HL-60 (cell line): Measurements from ENCODE around the gene MLLT3.

Source experiments
- DNase-seq, 2 experiments: peaks; one replicate each; pipeline ENCODE4 v3.0.0-alpha.2; 2010 to 2020; ENCODE audit warnings: low read depth in 1 of 2, low spot score in 1 of 2
- H3K27ac ChIP-seq: fragments of 250-450 bp; sonication (Bioruptor Pico); replicated peaks from 2 replicates; pipeline ENCODE4 v1.5.1; 2020; ENCODE audit warnings: mild to moderate bottlenecking, moderate library complexity
- H3K27me3 ChIP-seq: fragments of 250-450 bp; sonication (Bioruptor Pico); 2 replicates; pipeline ENCODE4 v1.5.1; 2021; ENCODE audit warnings: mild to moderate bottlenecking, moderate library complexity; ENCODE audit not compliant: insufficient read depth, poor library complexity, severe bottlenecking
- H3K4me3 ChIP-seq: replicated peaks from 2 replicates; pipeline ENCODE4 v1.5.1; 2011; ENCODE audit warnings: mild to moderate bottlenecking, control low read depth, low read length; ENCODE audit not compliant: insufficient read depth
- GABPA ChIP-seq: IDR thresholded peaks from 2 replicates; pipeline ENCODE4 v1.6.1; 2012; ENCODE audit warnings: low read depth
- POLR2AphosphoS5 ChIP-seq: IDR thresholded peaks from 2 replicates; pipeline ENCODE4 v1.6.1; 2012; ENCODE audit warnings: low read depth
- REST ChIP-seq: IDR thresholded peaks from 2 replicates; pipeline ENCODE4 v1.6.1; 2012; ENCODE audit warnings: low read depth; ENCODE audit not compliant: insufficient replicate concordance
- SPI1 ChIP-seq: IDR thresholded peaks from 2 replicates; pipeline ENCODE4 v1.6.1; 2012; ENCODE audit warnings: low read depth, mild to moderate bottlenecking, borderline replicate concordance
- TF ChIP-seq, protein P1 (sequence below): IDR thresholded peaks from one replicate; pipeline ENCODE4 v1.5.1; 2011; ENCODE audit warnings: low read length, control low read depth, inconsistent platforms; ENCODE audit not compliant: insufficient read depth

MLLT3 gene

GRCh38 chr9:20367855-20368254 is 254.4 kb downstream of the MLLT3 start:
- DNase-seq = no peak

GRCh38 chr9:20364959-20365358 is 257.3 kb downstream of the MLLT3 start:
- H3K27me3 ChIP-seq = no peaks in the 10 kb centered on the region
- H3K27ac ChIP-seq = no peak overlapping the region
- H3K4me3 ChIP-seq = no peak overlapping the region
- TF ChIP-seq, protein P1, sequence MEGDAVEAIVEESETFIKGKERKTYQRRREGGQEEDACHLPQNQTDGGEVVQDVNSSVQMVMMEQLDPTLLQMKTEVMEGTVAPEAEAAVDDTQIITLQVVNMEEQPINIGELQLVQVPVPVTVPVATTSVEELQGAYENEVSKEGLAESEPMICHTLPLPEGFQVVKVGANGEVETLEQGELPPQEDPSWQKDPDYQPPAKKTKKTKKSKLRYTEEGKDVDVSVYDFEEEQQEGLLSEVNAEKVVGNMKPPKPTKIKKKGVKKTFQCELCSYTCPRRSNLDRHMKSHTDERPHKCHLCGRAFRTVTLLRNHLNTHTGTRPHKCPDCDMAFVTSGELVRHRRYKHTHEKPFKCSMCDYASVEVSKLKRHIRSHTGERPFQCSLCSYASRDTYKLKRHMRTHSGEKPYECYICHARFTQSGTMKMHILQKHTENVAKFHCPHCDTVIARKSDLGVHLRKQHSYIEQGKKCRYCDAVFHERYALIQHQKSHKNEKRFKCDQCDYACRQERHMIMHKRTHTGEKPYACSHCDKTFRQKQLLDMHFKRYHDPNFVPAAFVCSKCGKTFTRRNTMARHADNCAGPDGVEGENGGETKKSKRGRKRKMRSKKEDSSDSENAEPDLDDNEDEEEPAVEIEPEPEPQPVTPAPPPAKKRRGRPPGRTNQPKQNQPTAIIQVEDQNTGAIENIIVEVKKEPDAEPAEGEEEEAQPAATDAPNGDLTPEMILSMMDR = no peak
- TF ChIP-seq POLR2AphosphoS5 (no peak), REST (no peak), GABPA (no peak), SPI1 (no peak)
- DNase-seq = no peak

More at GRCh38 chr9:20367855-20368254, 254.4 kb downstream of the MLLT3 start:
- no peak overlapping the region for H3K27ac ChIP-seq
- H3K27me3 ChIP-seq = no peaks in the 10 kb centered on the region
- no peak overlapping the region for H3K4me3 ChIP-seq
- TF ChIP-seq GABPA (no peak), REST (no peak), SPI1 (no peak)
- TF ChIP-seq, protein P1 = no peak

DNA sequence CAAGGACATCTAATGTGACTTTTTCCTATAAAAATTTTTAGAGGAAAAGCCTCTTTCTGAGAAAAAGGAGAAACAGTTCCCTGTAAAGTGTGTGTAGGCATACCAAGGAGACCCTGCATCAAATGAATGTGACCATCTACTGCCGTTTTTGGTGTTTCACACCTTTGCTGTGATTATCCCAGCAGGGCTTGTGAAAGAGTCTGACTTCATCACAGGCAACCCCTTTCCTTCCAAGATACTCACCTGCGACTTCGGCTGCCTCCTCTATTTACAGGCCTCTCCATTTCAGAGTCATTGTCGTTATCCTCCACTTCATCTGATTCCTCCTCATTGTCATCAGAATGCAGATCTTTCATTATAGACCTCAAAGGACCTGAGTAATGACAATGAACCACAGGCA is 259.1 kb downstream of the MLLT3 start:
- H3K27me3 ChIP-seq = no peaks in the 10 kb centered on the region
- no peak for DNase-seq
- H3K4me3 ChIP-seq = no peak overlapping the region
- TF ChIP-seq REST (no peak), GABPA (no peak), POLR2AphosphoS5 (no peak)
- TF ChIP-seq, protein P1 = no peak
- no peak overlapping the region for H3K27ac ChIP-seq
